ENCODE data around the gene CA10. TPM values are rescaled to one million over a fixed set of nuclear protein-coding genes. Genes with fewer than 3 reads are reported as not detected.

CA10 gene
- total RNA-seq, 2 experiments from 2014 or later: not detected

DNA sequence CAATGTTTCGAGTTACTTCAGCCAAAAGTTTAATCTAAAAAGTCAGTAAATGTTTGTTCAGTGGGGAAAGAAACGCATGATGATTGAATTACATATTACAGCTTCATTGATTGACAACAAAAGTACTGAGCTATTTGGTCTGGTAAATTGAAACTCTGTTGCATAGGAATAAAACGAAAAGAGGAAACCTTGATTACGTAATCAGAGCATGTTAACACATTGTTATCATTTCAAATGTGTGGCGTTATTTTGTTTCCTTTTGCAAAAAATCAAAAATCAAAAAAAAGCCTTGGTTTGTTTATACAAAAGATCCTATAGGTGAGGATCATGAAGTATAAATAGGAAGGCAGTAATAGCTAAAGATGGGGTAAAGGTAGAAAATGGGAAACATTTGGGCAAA lies 19.5 kb upstream of the CA10 start:
- H3K27ac ChIP-seq (ENCODE audit: low read depth in 1 of 2, low read length in 2 of 2): no peak overlapping the region
- DNase-seq (no peak), ATAC-seq (ENCODE audit: poor library complexity) (no peak)
- Mint-ChIP-seq H3K27me3 (no peaks in the 10 kb centered on the region), H3K36me3 (ENCODE audit: low read depth) (no peaks in the 10 kb centered on the region), H3K9me3 (no peaks in the 10 kb centered on the region), H3K4me1 (ENCODE audit: low read depth) (no peaks in the 10 kb centered on the region), H3K4me3 (no peak overlapping the region), H3K27ac (no peak overlapping the region)
- H3K4me3 ChIP-seq (ENCODE audit: low read length): no peak overlapping the region
- no peaks in the 10 kb centered on the region for H3K4me1 ChIP-seq (ENCODE audit: insufficient read depth, low read length)
- CTCF ChIA-PET: interaction anchor here (1.1 kb wide), 1 partner anchor 12 kb away, joined by 4 read pairs; no protein-coding TSS in a partner anchor
- no peaks in the 10 kb centered on the region for H3K36me3 ChIP-seq (ENCODE audit: insufficient read depth, low read length)
- H3K9me3 ChIP-seq (ENCODE audit: control insufficient read depth in 1 of 2, insufficient read depth in 1 of 2, low read length in 2 of 2): no peaks in the 10 kb centered on the region
- intact Hi-C loops (cut with DNase I, micrococcal nuclease): no loop called here
- no peak for TF ChIP-seq CTCF (IDR thresholded peaks at IDR 0.05)
- peaks cover 0 to 4% of the 10 kb centered on the region in 2 experiments for H3K27me3 ChIP-seq (ENCODE audit: control insufficient read depth in 1 of 2, insufficient read depth in 2 of 2, low read length in 2 of 2)
- POLR2A ChIA-PET: no interaction called here

GRCh38 chr17:52170963-52171572 lies 12.6 kb upstream of the CA10 start:
- POLR2A ChIA-PET: no interaction called here
- Mint-ChIP-seq H3K36me3 (ENCODE audit: low read depth) (no peaks in the 10 kb centered on the region), H3K4me3 (no peak overlapping the region), H3K27ac (no peak overlapping the region), H3K4me1 (ENCODE audit: low read depth) (no peaks in the 10 kb centered on the region), H3K27me3 (no peaks in the 10 kb centered on the region), H3K9me3 (no peaks in the 10 kb centered on the region)
- intact Hi-C loops (cut with DNase I, micrococcal nuclease): no loop called here
- Histone ChIP-seq H3K27me3 (ENCODE audit: control insufficient read depth in 1 of 2, insufficient read depth in 2 of 2, low read length in 2 of 2) (no peaks in the 10 kb centered on the region), H3K4me1 (ENCODE audit: insufficient read depth, low read length) (no peaks in the 10 kb centered on the region), H3K36me3 (ENCODE audit: insufficient read depth, low read length) (no peaks in the 10 kb centered on the region), H3K9me3 (ENCODE audit: control insufficient read depth in 1 of 2, insufficient read depth in 1 of 2, low read length in 2 of 2) (no peaks in the 10 kb centered on the region), H3K27ac (ENCODE audit: low read depth in 1 of 2, low read length in 2 of 2) (no peak overlapping the region), H3K4me3 (ENCODE audit: low read length) (no peak overlapping the region)
- TF ChIP-seq CTCF (IDR thresholded peaks at IDR 0.05): no peak
- DNase-seq: no peak
- CTCF ChIA-PET: no interaction called here
- ATAC-seq (ENCODE audit: poor library complexity): no peak

DNA sequence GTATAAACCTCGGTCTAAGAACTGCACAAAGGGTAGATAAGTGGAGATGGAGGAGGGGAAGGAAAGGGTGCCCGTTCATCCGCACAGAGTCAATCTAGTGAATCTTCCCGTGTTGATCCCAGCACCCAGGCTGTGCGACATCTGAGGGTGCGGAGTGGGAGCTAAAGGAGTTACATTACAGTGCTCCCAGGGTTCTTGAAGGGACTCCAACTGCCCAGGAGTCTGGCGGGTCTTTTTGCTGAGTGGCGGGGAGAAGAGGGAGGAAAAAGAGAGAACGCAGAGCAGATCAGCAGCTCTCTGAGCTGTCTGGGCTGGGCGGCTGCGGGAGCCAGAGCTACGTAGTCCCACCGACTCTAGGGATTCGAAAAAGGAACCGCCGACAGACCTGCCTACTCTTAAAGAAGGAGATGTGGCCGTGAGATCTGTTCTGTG lies 1.6 kb upstream of the CA10 start:
- no peak for ATAC-seq (ENCODE audit: poor library complexity)
- no peak for DNase-seq

More for the DNA sequence above, 1.6 kb upstream of the CA10 start:
- peaks cover 33 to 59% of the 10 kb centered on the region in 2 experiments for H3K27me3 ChIP-seq (ENCODE audit: control insufficient read depth in 1 of 2, insufficient read depth in 2 of 2, low read length in 2 of 2)
- Mint-ChIP-seq H3K27me3 (peaks cover 55% of the 10 kb centered on the region), H3K9me3 (peaks cover 4% of the 10 kb centered on the region), H3K36me3 (ENCODE audit: low read depth) (no peaks in the 10 kb centered on the region), H3K27ac (no peak overlapping the region), H3K4me3 (no peak overlapping the region), H3K4me1 (ENCODE audit: low read depth) (no peaks in the 10 kb centered on the region)
- no peak overlapping the region for H3K27ac ChIP-seq (ENCODE audit: low read depth in 1 of 2, low read length in 2 of 2)
- peaks cover 2% of the 10 kb centered on the region for H3K4me1 ChIP-seq (ENCODE audit: insufficient read depth, low read length)
- no peak overlapping the region for H3K4me3 ChIP-seq (ENCODE audit: low read length)
- intact Hi-C loops (cut with DNase I, micrococcal nuclease): no loop called here
- no peak for TF ChIP-seq CTCF (IDR thresholded peaks at IDR 0.05)
- CTCF ChIA-PET: no interaction called here
- H3K36me3 ChIP-seq (ENCODE audit: insufficient read depth, low read length): no peaks in the 10 kb centered on the region
- H3K9me3 ChIP-seq (ENCODE audit: control insufficient read depth in 1 of 2, insufficient read depth in 1 of 2, low read length in 2 of 2): peaks cover 0 to 32% of the 10 kb centered on the region in 2 experiments
- POLR2A ChIA-PET: no interaction called here
